Vagina (tissue), 2 donors: ENCODE data around the gene CLIC5. TPM values are rescaled to one million over a fixed set of nuclear protein-coding genes. Genes with fewer than 3 reads are reported as not detected.

ENCODE experiments used
- DNase-seq, 2 donors: peaks; one replicate each; pipeline ENCODE4 v3.0.0-alpha.2; 2017; ENCODE audit errors: extremely low spot score in 2 of 2
- H3K27ac ChIP-seq: fragments of 200-600 bp; sonication (generic); one replicate; pipeline ENCODE4 v1.5.1; 2019
- H3K27me3 ChIP-seq: fragments of 200-600 bp; sonication (generic); one replicate; pipeline ENCODE4 v1.5.1; 2019
- H3K36me3 ChIP-seq, 2 donors: fragments of 200-600 bp; sonication (generic); one replicate each; pipeline ENCODE4 v1.5.1; 2017 to 2019
- H3K4me1 ChIP-seq: fragments of 200-600 bp; sonication (generic); one replicate; pipeline ENCODE4 v1.5.1; 2019
- H3K4me3 ChIP-seq, 2 donors: fragments of 200-600 bp; sonication (generic); 1 replicate in 1 of 2; 2 replicates in 1 of 2; pipeline ENCODE4 v1.5.1; 2016 to 2019
- H3K9me3 ChIP-seq: fragments of 200-600 bp; sonication (generic); one replicate; pipeline ENCODE4 v1.5.1; 2019
- CTCF ChIP-seq, 3 experiments: fragments of 450-650 bp in 2 of 3; fragments of 200-600 bp in 1 of 3; sonication (generic) in 1 of 3; IDR thresholded peaks; one replicate each; pipeline ENCODE4 v1.5.1; 2017 to 2019; ENCODE audit warnings: antibody characterized with exemption in 3 of 3, mild to moderate bottlenecking in 2 of 3, moderate library complexity in 2 of 3
- POLR2A ChIP-seq, 2 donors: fragments of 450-650 bp; IDR thresholded peaks; one replicate each; pipeline ENCODE4 v1.6.1; 2017; ENCODE audit warnings: antibody characterized with exemption in 2 of 2, mild to moderate bottlenecking in 2 of 2, moderate library complexity in 2 of 2
- POLR2AphosphoS5 ChIP-seq, 2 donors: sonication (generic); formaldehyde crosslinking; IDR thresholded peaks; one replicate each; pipeline ENCODE4 v1.9.0; 2017; ENCODE audit warnings: antibody characterized with exemption in 2 of 2, mild to moderate bottlenecking in 2 of 2, low read depth in 1 of 2; ENCODE audit not compliant: insufficient read depth in 1 of 2
- intact Hi-C: fragments of 100-400 bp; cut with DNase I; formaldehyde crosslinking; loops from one replicate; pipeline ENCODE4 v1.15.1; 2023
- total RNA-seq: library from RNA; depleted of rRNA; stranded (reverse); fragments of >200 nt; gene quantifications from one replicate; pipeline ENCODE4 v1.2.3, GENCODE V29; 2016

CLIC5 gene
- total RNA-seq, 1 donor from 2014 or later, result 3.4 TPM

GRCh38 chr6:45882671-45883070, 133.0 kb downstream of the CLIC5 start:
- intact Hi-C loops, result loop anchor here (5.0 kb wide), 1 partner anchor 1775 kb away; no protein-coding TSS in a partner anchor
- DNase-seq, result no peak
- H3K27ac ChIP-seq, result no peak overlapping the region
- no peaks in the 10 kb centered on the region for H3K27me3 ChIP-seq
- H3K36me3 ChIP-seq, result no peaks in the 10 kb centered on the region
- no peak overlapping the region for H3K4me3 ChIP-seq
- H3K4me1 ChIP-seq, result peaks cover 23% of the 10 kb centered on the region
- no peaks in the 10 kb centered on the region for H3K9me3 ChIP-seq
- TF ChIP-seq POLR2A (IDR thresholded peaks at IDR 0.05) (no peak), CTCF (IDR thresholded peaks at IDR 0.05) (no peak)

GRCh38 chr6:45881705-45882467, 133.8 kb downstream of the CLIC5 start:
- Histone ChIP-seq H3K4me3 (no peak overlapping the region), H3K4me1 (peaks cover 23% of the 10 kb centered on the region), H3K36me3 (no peaks in the 10 kb centered on the region), H3K27ac (no peak overlapping the region), H3K27me3 (no peaks in the 10 kb centered on the region), H3K9me3 (no peaks in the 10 kb centered on the region)
- intact Hi-C loops, result loop anchor here (5.0 kb wide), 1 partner anchor 1775 kb away; no protein-coding TSS in a partner anchor
- TF ChIP-seq POLR2AphosphoS5 (IDR thresholded peaks at IDR 0.05; ENCODE audit: insufficient read depth in 1 of 2, low read depth in 1 of 2) (no peak), POLR2A (IDR thresholded peaks at IDR 0.05) (no peak), CTCF (IDR thresholded peaks at IDR 0.05) (no peak)
- DNase-seq, result no peak

GRCh38 chr6:45880676-45881075, 135.0 kb downstream of the CLIC5 start:
- H3K27ac ChIP-seq, result peak overlapping the region; percentile 37
- TF ChIP-seq CTCF (IDR thresholded peaks at IDR 0.05) (no peak), POLR2AphosphoS5 (IDR thresholded peaks at IDR 0.05; ENCODE audit: insufficient read depth in 1 of 2, low read depth in 1 of 2) (no peak), POLR2A (IDR thresholded peaks at IDR 0.05) (no peak)
- H3K4me1 ChIP-seq, result peaks cover 23% of the 10 kb centered on the region
- no peaks in the 10 kb centered on the region for H3K9me3 ChIP-seq
- no peak for DNase-seq
- H3K36me3 ChIP-seq, result no peaks in the 10 kb centered on the region
- H3K4me3 ChIP-seq, result no peak overlapping the region
- intact Hi-C loops, result loop anchor here (5.0 kb wide), 1 partner anchor 1773 kb away; no protein-coding TSS in a partner anchor
- H3K27me3 ChIP-seq, result no peaks in the 10 kb centered on the region

GRCh38 chr6:45880159-45880558, 135.5 kb downstream of the CLIC5 start:
- intact Hi-C loops, result loop anchor here (5.0 kb wide), 1 partner anchor 1773 kb away; no protein-coding TSS in a partner anchor
- peaks cover 23% of the 10 kb centered on the region for H3K4me1 ChIP-seq
- H3K27ac ChIP-seq, result peak overlapping the region; percentile 37
- no peaks in the 10 kb centered on the region for H3K27me3 ChIP-seq
- H3K36me3 ChIP-seq, result no peaks in the 10 kb centered on the region
- TF ChIP-seq CTCF (IDR thresholded peaks at IDR 0.05), result no peak
- TF ChIP-seq POLR2A (IDR thresholded peaks at IDR 0.05), result no peak
- TF ChIP-seq POLR2AphosphoS5 (IDR thresholded peaks at IDR 0.05; ENCODE audit: insufficient read depth in 1 of 2, low read depth in 1 of 2), result no peak
- H3K9me3 ChIP-seq, result no peaks in the 10 kb centered on the region
- no peak overlapping the region for H3K4me3 ChIP-seq
- DNase-seq, result no peak

GRCh38 chr6:45877970-45878590, 137.6 kb downstream of the CLIC5 start:
- peaks cover 23% of the 10 kb centered on the region for H3K4me1 ChIP-seq
- intact Hi-C loops, result no loop called here
- no peak for DNase-seq
- no peaks in the 10 kb centered on the region for H3K9me3 ChIP-seq
- H3K36me3 ChIP-seq, result no peaks in the 10 kb centered on the region
- H3K27ac ChIP-seq, result no peak overlapping the region
- TF ChIP-seq CTCF (IDR thresholded peaks at IDR 0.05) (no peak), POLR2AphosphoS5 (IDR thresholded peaks at IDR 0.05; ENCODE audit: insufficient read depth in 1 of 2, low read depth in 1 of 2) (no peak)
- no peak overlapping the region for H3K4me3 ChIP-seq
- H3K27me3 ChIP-seq, result no peaks in the 10 kb centered on the region
